Mononuclear cell (primary cell): ENCODE data around the gene MAST4. TPM values are rescaled to one million over a fixed set of nuclear protein-coding genes. Genes with fewer than 3 reads are reported as not detected.

Experiments used
- H3K27me3 ChIP-seq: 2 replicates; pipeline ENCODE4 v1.6.0; 2011; ENCODE audit warnings: low read length, control low read depth; ENCODE audit not compliant: insufficient read depth
- H3K4me1 ChIP-seq: 2 replicates; pipeline ENCODE4 v1.5.1; 2011; ENCODE audit warnings: mild to moderate bottlenecking, low read length, control low read depth; ENCODE audit not compliant: insufficient read depth
- H3K4me3 ChIP-seq: 2 replicates; pipeline ENCODE4 v1.5.1; 2011; ENCODE audit warnings: mild to moderate bottlenecking, low read length, moderate library complexity
- H3K9me3 ChIP-seq: 2 replicates; pipeline ENCODE4 v1.5.1; 2011; ENCODE audit warnings: low read depth, mild to moderate bottlenecking, control low read depth, low read length
- total RNA-seq: library from RNA; depleted of rRNA; stranded (reverse); fragments of >200 nt; gene quantifications from one replicate; pipeline ENCODE4 v1.2.3, GENCODE V29; 2012

The MAST4 gene
- total RNA-seq: 8.4 TPM

GRCh38 chr5:66595756-66596635 lies at the start of gene MAST4:
Gene MAST4, plus strand, starts transcription at chr5:66596393. Its CDS starts 263 bp downstream, at chr5:66596656.
- Histone ChIP-seq H3K4me3 (peak within 1 kb of the TSS; percentile 39), H3K27me3 (peaks cover 82% of the 10 kb centered on the region), H3K4me1 (peaks cover 22% of the 10 kb centered on the region)

GRCh38 chr5:66546541-66546940 lies 49.7 kb upstream of the MAST4 start:
- Histone ChIP-seq H3K4me1 (no peaks in the 10 kb centered on the region), H3K27me3 (no peaks in the 10 kb centered on the region), H3K9me3 (peaks cover 8% of the 10 kb centered on the region), H3K4me3 (no peak overlapping the region)

More at GRCh38 chr5:66595756-66596635, at the start of gene MAST4:
- H3K9me3 ChIP-seq: no peaks in the 10 kb centered on the region

GRCh38 chr5:66551338-66551737 lies 44.9 kb upstream of the MAST4 start:
- Histone ChIP-seq H3K4me3 (no peak overlapping the region), H3K27me3 (no peaks in the 10 kb centered on the region), H3K4me1 (peaks cover 12% of the 10 kb centered on the region), H3K9me3 (peaks cover 8% of the 10 kb centered on the region)

- no peaks in the 10 kb centered on the region for H3K27me3 ChIP-seq
- H3K4me1 ChIP-seq: peaks cover 12% of the 10 kb centered on the region
- peaks cover 8% of the 10 kb centered on the region for H3K9me3 ChIP-seq
- no peak overlapping the region for H3K4me3 ChIP-seq
Measured at GRCh38 chr5:66551945-66552344, 44.2 kb upstream of the MAST4 start.

- peaks cover 12% of the 10 kb centered on the region for H3K4me1 ChIP-seq
- H3K9me3 ChIP-seq: peaks cover 5% of the 10 kb centered on the region
- H3K4me3 ChIP-seq: no peak overlapping the region
- no peaks in the 10 kb centered on the region for H3K27me3 ChIP-seq
Measured at GRCh38 chr5:66553368-66553912, 42.8 kb upstream of the MAST4 start.

GRCh38 chr5:66553916-66554575 lies 42.1 kb upstream of the MAST4 start:
- Histone ChIP-seq H3K9me3 (no peaks in the 10 kb centered on the region), H3K4me1 (peaks cover 12% of the 10 kb centered on the region), H3K4me3 (no peak overlapping the region), H3K27me3 (no peaks in the 10 kb centered on the region)

GRCh38 chr5:66554884-66555283 lies 41.3 kb upstream of the MAST4 start:
- H3K9me3 ChIP-seq: no peaks in the 10 kb centered on the region
- no peaks in the 10 kb centered on the region for H3K27me3 ChIP-seq
- no peak overlapping the region for H3K4me3 ChIP-seq
- peaks cover 12% of the 10 kb centered on the region for H3K4me1 ChIP-seq

- H3K4me1 ChIP-seq: peaks cover 9% of the 10 kb centered on the region
- H3K4me3 ChIP-seq: no peak overlapping the region
- H3K27me3 ChIP-seq: no peaks in the 10 kb centered on the region
- no peaks in the 10 kb centered on the region for H3K9me3 ChIP-seq
Measured at GRCh38 chr5:66558560-66558959, 37.6 kb upstream of the MAST4 start.

- no peak overlapping the region for H3K4me3 ChIP-seq
- no peaks in the 10 kb centered on the region for H3K27me3 ChIP-seq
Measured at GRCh38 chr5:66560371-66560770, 35.8 kb upstream of the MAST4 start.

GRCh38 chr5:66561256-66561990 lies 34.8 kb upstream of the MAST4 start:
- Histone ChIP-seq H3K27me3 (no peaks in the 10 kb centered on the region), H3K4me3 (no peak overlapping the region), H3K9me3 (no peaks in the 10 kb centered on the region), H3K4me1 (no peaks in the 10 kb centered on the region)

More at GRCh38 chr5:66560371-66560770, 35.8 kb upstream of the MAST4 start:
- no peaks in the 10 kb centered on the region for H3K4me1 ChIP-seq
- no peaks in the 10 kb centered on the region for H3K9me3 ChIP-seq

- Histone ChIP-seq H3K9me3 (no peaks in the 10 kb centered on the region), H3K4me1 (no peaks in the 10 kb centered on the region), H3K27me3 (no peaks in the 10 kb centered on the region), H3K4me3 (no peak overlapping the region)
Measured at GRCh38 chr5:66565878-66566277, 30.3 kb upstream of the MAST4 start.

- Histone ChIP-seq H3K4me3 (no peak overlapping the region), H3K27me3 (no peaks in the 10 kb centered on the region), H3K9me3 (no peaks in the 10 kb centered on the region), H3K4me1 (no peaks in the 10 kb centered on the region)
Measured at GRCh38 chr5:66567474-66567873, 28.7 kb upstream of the MAST4 start.

- H3K4me3 ChIP-seq: no peak overlapping the region
- no peaks in the 10 kb centered on the region for H3K4me1 ChIP-seq
- peaks cover 3% of the 10 kb centered on the region for H3K27me3 ChIP-seq
- H3K9me3 ChIP-seq: no peaks in the 10 kb centered on the region
Measured at GRCh38 chr5:66570201-66570600, 26.0 kb upstream of the MAST4 start.

- H3K9me3 ChIP-seq: no peaks in the 10 kb centered on the region
- H3K4me3 ChIP-seq: no peak overlapping the region
- no peaks in the 10 kb centered on the region for H3K4me1 ChIP-seq
- H3K27me3 ChIP-seq: peaks cover 10% of the 10 kb centered on the region
Measured at GRCh38 chr5:66573733-66574132, 22.5 kb upstream of the MAST4 start.
